GM19328 (cell line): ENCODE measurements around the gene IPO13.

Experiments
- ATAC-seq: cut with Tn5 transposase; IDR thresholded peaks from one replicate; pipeline ENCODE4 v1.9.1; 2021; ENCODE audit warnings: mild to moderate bottlenecking, moderate library complexity; ENCODE audit not compliant: unreplicated experiment

Gene IPO13

DNA sequence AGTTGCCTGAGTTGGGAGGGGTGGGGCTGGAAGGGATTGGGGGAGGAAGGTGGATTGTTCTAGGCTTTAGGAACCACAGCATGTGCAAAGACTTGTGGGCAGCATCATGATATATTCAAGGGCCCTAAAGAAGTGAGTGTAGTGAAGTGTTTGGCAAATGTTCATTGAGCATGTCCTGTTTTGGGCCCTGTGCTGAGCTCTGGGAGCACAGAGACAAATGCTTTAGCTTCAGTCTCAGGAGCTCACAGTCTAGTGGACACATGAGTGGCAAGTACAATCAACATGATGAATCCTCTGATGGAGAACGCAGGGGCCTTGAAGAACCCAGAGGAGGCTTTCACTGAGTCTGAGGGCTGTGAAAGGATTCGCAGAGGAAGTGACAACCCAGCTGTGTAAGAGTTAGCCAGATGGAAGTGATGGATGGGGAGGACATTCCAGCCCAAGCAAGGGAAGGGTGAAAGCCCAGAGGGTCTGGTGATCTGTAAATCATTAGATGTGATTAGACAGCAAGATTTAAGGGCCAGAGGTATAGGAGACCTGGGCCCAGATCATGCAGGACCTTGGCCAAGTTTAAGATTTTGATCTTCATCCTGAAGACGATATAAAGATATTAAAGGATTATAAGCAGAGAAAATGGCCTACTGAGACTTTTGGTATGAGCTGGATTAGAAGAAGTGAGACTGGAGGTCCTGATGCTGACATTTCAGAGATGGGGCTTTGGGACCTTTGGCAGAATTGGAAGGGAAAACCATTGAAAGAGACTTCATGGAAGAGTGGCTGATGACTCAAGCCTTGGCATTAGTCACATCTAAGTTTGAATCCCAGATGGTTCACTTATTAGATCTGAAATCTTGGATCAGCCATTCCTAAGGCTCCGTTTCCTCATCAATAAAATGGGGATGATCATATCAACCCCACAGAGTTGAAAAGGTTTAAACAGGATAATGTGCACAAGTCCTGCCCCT lies 4.6 kb downstream of the IPO13 start:
- no peak for ATAC-seq

GRCh38 chr1:43952731-43953346 lies 6.1 kb downstream of the IPO13 start:
- no peak for ATAC-seq

- no peak for ATAC-seq
Measured at GRCh38 chr1:43953361-43953760, 6.6 kb downstream of the IPO13 start.

DNA sequence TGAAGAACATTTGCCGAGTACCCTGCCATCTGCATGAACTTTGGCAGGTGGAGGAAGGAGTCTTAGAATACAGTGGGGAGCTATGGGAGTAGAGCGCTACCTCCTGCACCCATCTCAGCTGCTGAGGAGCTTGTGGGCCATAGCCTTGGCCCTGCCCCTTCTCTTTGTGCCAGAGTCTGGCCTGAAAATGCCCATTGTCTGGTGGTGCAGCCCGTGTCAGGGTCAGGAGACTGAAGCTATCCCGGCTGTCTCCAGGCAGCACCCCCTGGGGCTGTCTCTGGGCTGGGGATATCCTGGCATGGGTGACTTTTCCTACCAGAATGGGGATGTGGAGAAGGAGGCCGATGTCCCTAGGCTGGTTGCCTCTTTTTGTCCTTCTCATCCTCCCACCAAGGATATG lies 7.3 kb downstream of the IPO13 start:
- no peak for ATAC-seq

DNA sequence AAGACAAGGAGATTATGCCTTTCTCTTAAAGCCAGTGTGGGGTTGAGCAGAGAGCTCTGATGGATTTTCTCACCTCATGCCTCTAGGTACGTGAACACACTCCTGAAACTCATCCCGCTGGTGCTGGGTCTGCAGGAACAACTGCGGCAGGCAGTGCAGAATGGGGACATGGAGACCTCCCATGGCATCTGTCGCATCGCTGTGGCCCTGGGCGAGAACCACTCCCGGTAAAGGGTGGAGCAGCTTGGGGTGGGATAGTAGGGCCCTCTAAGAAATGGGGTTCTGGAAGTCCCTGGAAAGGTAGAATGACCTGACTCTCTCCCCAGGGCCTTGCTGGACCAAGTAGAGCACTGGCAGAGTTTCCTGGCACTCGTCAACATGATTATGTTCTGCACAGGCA lies 9.5 kb downstream of the IPO13 start:
- no peak for ATAC-seq

- ATAC-seq: no peak
Measured at GRCh38 chr1:43957407-43958040, 10.8 kb downstream of the IPO13 start.

DNA sequence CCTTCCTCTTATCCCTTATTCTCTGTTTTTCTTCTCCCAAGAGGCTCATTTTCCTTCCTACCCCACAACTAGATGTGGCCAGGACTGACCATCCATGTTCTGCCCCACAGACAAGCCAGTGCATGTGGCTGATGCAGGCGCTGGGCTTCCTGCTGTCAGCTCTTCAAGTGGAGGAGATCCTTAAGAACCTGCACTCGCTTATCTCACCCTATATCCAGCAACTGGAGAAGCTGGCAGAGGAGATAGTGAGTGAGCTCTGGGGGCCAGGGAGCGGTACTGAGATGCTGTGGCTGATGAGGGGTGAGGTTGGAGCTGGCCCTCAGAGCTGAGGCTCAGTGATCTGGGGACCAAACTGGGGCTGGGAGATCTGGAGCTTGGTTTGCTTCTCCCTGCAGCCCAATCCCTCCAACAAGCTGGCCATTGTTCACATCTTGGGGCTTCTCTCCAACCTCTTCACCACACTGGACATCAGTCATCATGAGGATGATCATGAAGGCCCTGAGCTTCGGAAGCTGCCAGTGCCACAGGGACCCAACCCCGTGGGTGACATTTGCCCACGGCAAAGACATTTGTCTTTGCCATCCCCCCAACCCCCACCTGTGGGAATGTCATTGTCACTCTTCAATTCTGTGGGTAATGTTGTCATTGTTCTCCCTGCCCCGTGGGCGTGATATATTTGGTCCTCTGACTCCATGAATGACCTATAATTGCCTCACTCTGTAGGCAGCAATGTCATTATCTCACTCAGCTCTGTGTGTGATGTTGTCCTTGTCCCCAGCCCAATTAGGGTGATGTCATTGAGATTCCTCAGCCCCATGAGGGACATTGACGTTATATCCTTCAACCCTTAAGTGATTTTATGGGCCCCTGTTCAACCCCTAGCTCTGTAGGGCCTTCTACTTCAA lies 11.9 kb downstream of the IPO13 start:
- no peak for ATAC-seq

DNA sequence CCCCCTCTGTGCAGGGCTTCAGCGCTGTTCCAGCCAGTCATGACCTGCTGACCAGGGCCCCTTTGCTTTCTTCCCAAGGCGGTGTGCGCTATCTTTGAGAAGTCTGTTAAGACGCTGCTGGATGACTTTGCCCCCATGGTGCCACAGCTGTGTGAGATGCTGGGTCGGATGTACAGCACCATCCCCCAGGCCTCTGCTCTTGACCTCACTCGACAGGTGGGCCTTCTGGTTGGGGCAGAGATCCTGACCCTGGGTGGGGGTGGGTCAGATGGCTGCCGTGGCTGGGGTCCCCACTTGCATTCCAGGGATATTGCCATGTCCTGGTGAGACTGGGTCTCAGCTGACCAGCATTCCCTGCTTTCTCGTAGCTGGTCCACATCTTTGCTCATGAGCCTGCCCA lies 14.0 kb downstream of the IPO13 start:
- no peak for ATAC-seq

GRCh38 chr1:43961692-43962091 lies 14.9 kb downstream of the IPO13 start:
- ATAC-seq: no peak

DNA sequence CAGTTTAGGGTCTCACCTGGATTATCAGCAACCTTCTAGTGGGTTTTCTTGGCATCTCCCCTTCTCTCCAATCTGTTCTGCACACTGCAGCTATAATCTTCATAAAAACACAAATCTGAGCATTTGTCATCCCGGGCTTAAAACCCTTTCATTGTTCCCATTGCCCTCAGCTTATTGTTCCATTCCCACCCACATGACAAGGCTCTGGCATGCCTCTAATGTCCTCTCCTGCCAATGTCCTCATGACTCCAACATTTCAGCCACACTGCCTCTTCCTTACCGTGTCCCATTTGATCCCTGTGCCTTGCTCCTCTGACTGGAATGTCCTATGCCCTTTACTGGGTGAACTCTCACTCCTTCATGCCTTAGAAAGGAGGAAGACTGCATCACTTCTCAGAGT lies 15.6 kb downstream of the IPO13 start:
- ATAC-seq: no peak

DNA sequence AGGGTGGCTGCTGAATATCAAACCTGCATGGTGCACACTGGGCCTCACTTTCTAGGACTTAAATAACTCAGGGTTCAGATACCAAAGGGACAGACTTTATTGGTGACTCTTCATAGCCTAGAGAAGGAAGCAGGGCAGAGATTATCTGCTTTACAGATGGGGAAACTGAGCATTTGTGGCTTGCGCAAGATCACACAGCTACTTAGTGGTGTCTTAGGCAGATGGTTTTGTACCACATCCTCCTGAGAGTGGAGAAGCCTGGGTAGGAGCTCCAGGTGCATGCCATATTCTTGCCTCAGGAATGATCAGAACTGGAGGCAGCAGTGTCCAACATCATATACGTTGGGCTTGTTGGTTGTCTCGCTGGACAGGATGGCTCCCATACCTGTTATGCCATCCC lies 16.3 kb downstream of the IPO13 start:
- no peak for ATAC-seq

GRCh38 chr1:43963890-43964289 lies 17.1 kb downstream of the IPO13 start:
- ATAC-seq: no peak

DNA sequence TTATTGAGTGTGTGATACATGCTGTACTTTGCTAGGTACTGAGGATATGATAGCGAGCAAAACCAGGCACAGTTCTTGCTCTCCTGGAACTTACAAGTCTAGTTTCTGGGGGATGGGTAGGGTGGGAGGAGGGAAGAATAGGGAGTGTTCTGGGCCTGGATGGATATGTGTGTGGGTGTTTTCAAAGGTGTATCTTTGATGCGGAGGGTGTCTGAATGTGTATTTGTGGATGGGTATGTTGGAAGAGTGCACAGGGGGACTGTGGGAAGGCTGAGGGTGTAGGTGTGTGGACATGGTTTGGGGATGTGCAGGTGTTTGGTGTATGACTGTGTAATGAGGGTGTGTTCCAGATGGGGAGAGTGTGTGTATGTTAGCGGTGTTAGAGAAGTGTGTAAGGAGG lies 18.6 kb downstream of the IPO13 start:
- ATAC-seq: no peak

DNA sequence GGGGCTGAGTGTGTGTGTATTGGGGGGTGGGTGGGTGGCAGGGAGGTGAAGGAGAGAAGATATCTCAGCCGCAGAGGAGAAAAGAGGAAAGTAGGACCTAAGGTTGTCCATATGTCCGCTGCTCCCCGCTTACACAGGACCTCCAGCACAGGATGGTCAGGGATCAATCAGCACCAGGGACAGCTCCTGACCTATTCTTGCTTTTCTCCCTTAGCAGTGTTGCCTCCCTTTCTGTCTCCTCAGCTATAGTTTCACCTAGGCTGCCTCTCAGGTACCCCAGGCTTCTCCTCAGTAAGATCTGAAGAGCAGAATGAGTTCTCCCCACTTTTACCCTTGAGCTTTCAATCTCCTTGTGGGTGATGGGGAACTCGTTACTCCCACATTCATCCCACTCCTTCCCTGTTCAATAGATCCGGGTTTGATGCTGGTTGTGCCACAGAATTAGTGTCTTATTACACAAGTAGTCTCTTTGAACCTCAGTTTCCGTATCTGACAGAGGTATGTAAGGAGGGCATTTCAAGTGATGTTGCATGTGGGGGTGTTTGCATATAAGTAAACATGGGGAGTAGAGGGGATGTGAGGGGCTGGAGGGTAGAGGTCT lies 21.7 kb downstream of the IPO13 start:
- ATAC-seq: no peak

DNA sequence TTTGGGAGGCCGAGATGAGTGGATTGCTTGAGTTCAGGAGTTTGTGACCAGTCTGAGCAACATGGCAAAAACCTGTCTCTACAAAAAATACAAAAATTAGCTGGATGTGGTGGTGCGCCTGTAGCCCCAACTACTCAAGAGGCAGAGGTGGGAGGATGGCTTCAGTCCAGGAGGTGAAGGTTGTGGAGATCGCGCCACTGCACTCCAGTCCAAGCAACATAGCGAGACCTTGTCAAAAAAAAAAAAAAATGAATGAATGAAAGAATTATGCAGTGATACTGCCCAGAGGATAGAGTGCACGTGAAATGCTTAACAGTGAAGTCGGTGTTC lies 22.6 kb downstream of the IPO13 start:
- no peak for ATAC-seq

GRCh38 chr1:43969746-43970466 lies 23.2 kb downstream of the IPO13 start, which contains the start of gene DPH2:
Gene DPH2 (plus strand): TSS chr1:43970010. CDS start chr1:43970176, 166 bp downstream.
- peak; percentile 92 for ATAC-seq

DNA sequence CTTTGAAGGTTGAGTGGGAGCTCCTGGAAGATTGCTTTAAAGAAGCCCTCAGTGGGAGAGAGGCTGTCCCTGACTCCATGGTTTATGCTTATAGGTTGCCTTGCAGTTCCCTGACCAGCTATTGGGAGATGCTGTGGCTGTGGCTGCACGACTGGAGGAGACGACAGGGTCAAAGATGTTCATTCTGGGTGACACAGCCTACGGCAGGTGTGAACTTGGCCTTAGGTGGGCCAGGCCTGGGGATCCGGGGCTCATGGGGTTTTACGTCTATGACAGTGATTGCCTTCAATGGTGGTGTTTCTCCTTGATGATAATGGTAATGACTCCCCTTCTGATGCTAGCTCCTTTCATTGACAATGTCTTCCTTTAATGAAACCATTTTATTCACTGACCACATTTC lies 23.8 kb downstream of the IPO13 start:
- no peak for ATAC-seq

DNA sequence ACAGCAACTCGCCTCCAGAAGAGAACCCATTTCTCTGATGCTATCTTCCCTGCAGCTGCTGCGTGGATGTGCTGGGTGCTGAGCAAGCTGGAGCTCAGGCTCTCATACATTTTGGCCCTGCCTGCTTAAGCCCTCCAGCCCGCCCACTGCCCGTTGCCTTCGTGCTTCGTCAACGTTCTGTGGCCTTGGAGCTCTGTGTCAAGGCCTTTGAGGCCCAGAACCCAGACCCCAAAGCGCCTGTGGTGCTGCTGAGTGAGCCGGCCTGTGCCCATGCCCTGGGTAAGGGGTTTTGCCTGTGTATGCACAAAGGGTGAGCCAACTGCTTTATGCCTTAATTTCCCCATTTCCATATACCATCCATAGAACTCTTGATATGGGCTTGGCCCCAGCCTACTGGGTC lies 24.2 kb downstream of the IPO13 start:
- no peak for ATAC-seq

DNA sequence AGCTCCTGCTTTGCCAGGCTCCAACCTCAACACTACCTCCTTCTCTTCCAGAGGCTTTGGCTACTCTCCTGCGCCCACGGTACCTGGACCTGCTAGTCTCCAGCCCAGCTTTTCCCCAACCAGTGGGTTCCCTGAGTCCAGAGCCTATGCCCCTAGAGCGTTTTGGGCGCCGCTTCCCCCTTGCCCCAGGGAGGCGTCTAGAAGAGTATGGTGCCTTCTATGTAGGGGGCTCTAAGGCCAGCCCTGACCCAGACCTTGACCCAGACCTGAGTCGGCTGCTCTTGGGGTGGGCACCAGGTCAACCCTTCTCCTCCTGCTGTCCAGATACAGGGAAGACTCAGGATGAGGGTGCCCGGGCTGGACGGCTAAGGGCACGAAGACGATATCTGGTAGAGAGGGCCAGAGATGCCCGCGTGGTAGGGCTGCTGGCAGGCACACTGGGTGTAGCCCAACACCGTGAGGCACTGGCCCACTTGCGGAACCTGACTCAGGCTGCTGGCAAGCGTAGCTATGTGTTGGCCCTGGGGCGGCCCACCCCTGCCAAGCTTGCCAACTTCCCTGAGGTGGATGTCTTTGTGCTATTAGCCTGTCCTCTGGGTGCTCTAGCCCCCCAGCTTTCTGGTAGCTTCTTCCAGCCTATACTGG lies 24.7 kb downstream of the IPO13 start:
- no peak for ATAC-seq
